Suprapubic skin (tissue), 3 donors: ENCODE data around the gene CRTC2.
"Not testable (repeated sequence)": the region's sequence is repeated elsewhere in the genome, so short reads cannot be mapped to it uniquely, and the experiment has no call there.

Experiments used
- CTCF ChIP-seq, 2 donors: fragments of 200-600 bp in 1 of 2; fragments of 450-650 bp in 1 of 2; sonication (generic) in 1 of 2; IDR thresholded peaks; one replicate each; pipeline ENCODE4 v1.5.1; 2016 to 2019; ENCODE audit warnings: antibody characterized with exemption in 2 of 2, mild to moderate bottlenecking in 1 of 2, moderate library complexity in 1 of 2
- POLR2AphosphoS5 ChIP-seq, 3 donors: sonication (generic); formaldehyde crosslinking; IDR thresholded peaks; one replicate each; pipeline ENCODE4 v1.6.1; 2017; ENCODE audit warnings: antibody characterized with exemption in 3 of 3

GRCh38 chr1:153910560-153910959, 47.9 kb downstream of the CRTC2 start:
- TF ChIP-seq POLR2AphosphoS5, CTCF (IDR thresholded peaks at IDR 0.05): not testable (repeated sequence)
